Liver (tissue), 9 donors: ENCODE measurements around the gene TMEM47. TPM values are rescaled to one million over a fixed set of nuclear protein-coding genes. Genes with fewer than 3 reads are reported as not detected.
A peak's percentile ranks its signal among the peaks of the same experiment; 100 is the strongest.

Source experiments
- DNase-seq: peaks from one replicate; pipeline ENCODE4 v3.0.0-alpha.2; 2017; ENCODE audit warnings: low spot score
- H3K27ac ChIP-seq, 2 donors: one replicate each; pipeline ENCODE4 v1.7.0; 2013; ENCODE audit warnings: inconsistent platforms in 2 of 2, low read length in 2 of 2, control low read depth in 1 of 2, low read depth in 1 of 2, mild to moderate bottlenecking in 1 of 2
- H3K27me3 ChIP-seq, 4 donors: one replicate each; pipeline versions ENCODE4 v1.6.1 to v1.7.0; 2013; ENCODE audit warnings: low read length in 3 of 4, inconsistent platforms in 1 of 4, mild to moderate bottlenecking in 1 of 4, moderate library complexity in 1 of 4; ENCODE audit not compliant: control insufficient read depth in 4 of 4, insufficient read depth in 4 of 4
- H3K36me3 ChIP-seq, 4 donors: one replicate each; pipeline versions ENCODE4 v1.6.1 to v1.7.0; 2013; ENCODE audit warnings: low read length in 3 of 4, mild to moderate bottlenecking in 3 of 4, low read depth in 1 of 4, moderate library complexity in 1 of 4; ENCODE audit not compliant: control insufficient read depth in 4 of 4, insufficient read depth in 3 of 4
- H3K4me1 ChIP-seq, 4 donors: one replicate each; pipeline versions ENCODE4 v1.6.1 to v1.7.0; 2013; ENCODE audit warnings: low read length in 3 of 4, mild to moderate bottlenecking in 3 of 4, moderate library complexity in 1 of 4; ENCODE audit not compliant: control insufficient read depth in 4 of 4, insufficient read depth in 4 of 4
- H3K4me3 ChIP-seq, 3 donors: one replicate each; pipeline versions ENCODE4 v1.6.1 to v1.7.0; 2013; ENCODE audit warnings: low read length in 3 of 3, control low read depth in 1 of 3, low read depth in 1 of 3, mild to moderate bottlenecking in 1 of 3
- H3K9ac ChIP-seq, 2 donors: one replicate each; pipeline ENCODE4 v1.7.0; 2013; ENCODE audit warnings: low read length in 2 of 2, mild to moderate bottlenecking in 2 of 2, moderate library complexity in 2 of 2, control low read depth in 1 of 2, low read depth in 1 of 2
- H3K9me3 ChIP-seq, 4 donors: one replicate each; pipeline versions ENCODE4 v1.6.1 to v1.7.0; 2013; ENCODE audit warnings: low read length in 3 of 4; ENCODE audit not compliant: control insufficient read depth in 4 of 4
- EGR1 ChIP-seq, 2 donors: IDR thresholded peaks; 2 replicates each; pipeline ENCODE4 v1.6.1; 2016 to 2018; ENCODE audit warnings: antibody characterized with exemption in 2 of 2, low read depth in 2 of 2
- FOXA2 ChIP-seq: IDR thresholded peaks from 2 replicates; pipeline ENCODE4 v1.6.1; 2016; ENCODE audit warnings: antibody characterized with exemption
- GABPA ChIP-seq, 2 donors: IDR thresholded peaks in 1 of 2; conservative IDR thresholded peaks in 1 of 2; 2 replicates each; pipeline ENCODE4 v1.6.1; 2016; ENCODE audit warnings: antibody characterized with exemption in 2 of 2, mild to moderate bottlenecking in 1 of 2, moderate library complexity in 1 of 2
- HNF4A ChIP-seq, 2 donors: conservative IDR thresholded peaks; 2 replicates each; pipeline ENCODE4 v1.6.1; 2016; ENCODE audit warnings: antibody characterized with exemption in 2 of 2, mild to moderate bottlenecking in 2 of 2
- JUND ChIP-seq, 2 donors: IDR thresholded peaks; 2 replicates each; pipeline ENCODE4 v1.6.1; 2016; ENCODE audit warnings: antibody characterized with exemption in 2 of 2
- YY1 ChIP-seq: IDR thresholded peaks from 2 replicates; pipeline ENCODE4 v1.6.1; 2016; ENCODE audit warnings: antibody characterized with exemption, mild to moderate bottlenecking
- WGBS: extraction: QIAGEN DNeasy Blood & Tissue Kit; methylation state at CpG from one replicate; pipeline ENCODE4 v1.1.7; 2013; 5-methylcytosine and 5-hydroxymethylcytosine counted together
- polyA plus RNA-seq, 2 donors: library from polyadenylated mRNA; stranded (reverse) in 1 of 2; unstranded in 1 of 2; fragments of 200-250 nt in 1 of 2; fragments of >200 nt in 1 of 2; fragmentation: Nextera tagmentation in 1 of 2; extraction: Ambion mirVana in 1 of 2; gene quantifications; one replicate each; pipeline versions ENCODE4 v1.2.1 to v1.2.3, GENCODE V29; 2013 to 2015
- total RNA-seq, 2 donors: library from RNA; depleted of rRNA; stranded (reverse); fragments of >200 nt; gene quantifications; one replicate each; pipeline ENCODE4 v1.2.3, GENCODE V29; 2014
- TF ChIP-seq, protein P1 (sequence below): IDR thresholded peaks from 2 replicates; pipeline ENCODE4 v1.6.1; 2016; ENCODE audit warnings: antibody characterized with exemption
- TF ChIP-seq, protein P2 (sequence below): fragments of 150-350 bp; IDR thresholded peaks from 2 replicates; pipeline ENCODE4 v1.5.1; 2017; ENCODE audit warnings: improper control_type of control experiment, low read depth, low read length; ENCODE audit not compliant: missing input control
- TF ChIP-seq, protein P3 (sequence below): IDR thresholded peaks from 2 replicates; pipeline ENCODE4 v1.6.1; 2016; ENCODE audit warnings: antibody characterized with exemption
- TF ChIP-seq, protein P4 (sequence below): IDR thresholded peaks from 2 replicates; pipeline ENCODE4 v1.6.1; 2016; ENCODE audit warnings: antibody characterized with exemption, mild to moderate bottlenecking
- donor health status: healthy.
- donor health status: healthy.
- donor health status: healthy.
- donor health status: healthy.
- donor health status: healthy.

Gene TMEM47
- total and polyA plus RNA-seq, 4 donors: 7.1 to 13.4 (median 9.5) TPM

DNA sequence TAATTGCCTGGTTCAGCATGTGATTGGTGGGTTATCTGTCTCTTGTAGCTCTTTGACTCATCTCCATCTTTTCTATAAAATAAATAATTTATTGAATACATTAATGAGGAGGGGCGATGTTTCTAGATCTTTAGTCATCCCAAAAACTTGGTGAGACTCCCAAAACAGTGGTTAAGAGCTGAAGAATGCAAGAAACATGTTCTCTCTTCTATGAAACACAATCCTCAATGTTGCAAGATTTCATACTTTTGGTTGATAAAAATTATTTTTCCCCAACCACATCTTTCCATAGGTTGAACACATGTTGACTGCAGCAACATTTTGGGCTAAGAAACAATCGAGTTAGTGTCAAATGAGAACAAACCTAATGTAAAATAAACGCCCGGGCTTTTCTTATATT, 1.2 kb upstream of the TMEM47 start:
- peaks cover 0 to 5% (median 0%) of the 10 kb centered on the region in 4 donors for H3K4me1 ChIP-seq
- H3K4me3 ChIP-seq: no peak overlapping the region
- 93% methylated on average over 4 of the region's 4 CpGs for WGBS
- H3K27ac ChIP-seq: no peak overlapping the region
- no peaks in the 10 kb centered on the region for H3K27me3 ChIP-seq
- TF ChIP-seq GABPA (IDR thresholded peaks at IDR 0.05 in 1 of 2, conservative IDR thresholded peaks at IDR 0.05 in 1 of 2): no peak
- no peak for TF ChIP-seq JUND (IDR thresholded peaks at IDR 0.05)
- TF ChIP-seq, protein P1, sequence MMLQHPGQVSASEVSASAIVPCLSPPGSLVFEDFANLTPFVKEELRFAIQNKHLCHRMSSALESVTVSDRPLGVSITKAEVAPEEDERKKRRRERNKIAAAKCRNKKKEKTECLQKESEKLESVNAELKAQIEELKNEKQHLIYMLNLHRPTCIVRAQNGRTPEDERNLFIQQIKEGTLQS: no peak
- no peak for TF ChIP-seq HNF4A (conservative IDR thresholded peaks at IDR 0.05)
- TF ChIP-seq, protein P2, sequence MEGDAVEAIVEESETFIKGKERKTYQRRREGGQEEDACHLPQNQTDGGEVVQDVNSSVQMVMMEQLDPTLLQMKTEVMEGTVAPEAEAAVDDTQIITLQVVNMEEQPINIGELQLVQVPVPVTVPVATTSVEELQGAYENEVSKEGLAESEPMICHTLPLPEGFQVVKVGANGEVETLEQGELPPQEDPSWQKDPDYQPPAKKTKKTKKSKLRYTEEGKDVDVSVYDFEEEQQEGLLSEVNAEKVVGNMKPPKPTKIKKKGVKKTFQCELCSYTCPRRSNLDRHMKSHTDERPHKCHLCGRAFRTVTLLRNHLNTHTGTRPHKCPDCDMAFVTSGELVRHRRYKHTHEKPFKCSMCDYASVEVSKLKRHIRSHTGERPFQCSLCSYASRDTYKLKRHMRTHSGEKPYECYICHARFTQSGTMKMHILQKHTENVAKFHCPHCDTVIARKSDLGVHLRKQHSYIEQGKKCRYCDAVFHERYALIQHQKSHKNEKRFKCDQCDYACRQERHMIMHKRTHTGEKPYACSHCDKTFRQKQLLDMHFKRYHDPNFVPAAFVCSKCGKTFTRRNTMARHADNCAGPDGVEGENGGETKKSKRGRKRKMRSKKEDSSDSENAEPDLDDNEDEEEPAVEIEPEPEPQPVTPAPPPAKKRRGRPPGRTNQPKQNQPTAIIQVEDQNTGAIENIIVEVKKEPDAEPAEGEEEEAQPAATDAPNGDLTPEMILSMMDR: no peak
- TF ChIP-seq, protein P3, sequence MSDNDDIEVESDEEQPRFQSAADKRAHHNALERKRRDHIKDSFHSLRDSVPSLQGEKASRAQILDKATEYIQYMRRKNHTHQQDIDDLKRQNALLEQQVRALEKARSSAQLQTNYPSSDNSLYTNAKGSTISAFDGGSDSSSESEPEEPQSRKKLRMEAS: no peak
- no peak for TF ChIP-seq YY1
- TF ChIP-seq, protein P4, sequence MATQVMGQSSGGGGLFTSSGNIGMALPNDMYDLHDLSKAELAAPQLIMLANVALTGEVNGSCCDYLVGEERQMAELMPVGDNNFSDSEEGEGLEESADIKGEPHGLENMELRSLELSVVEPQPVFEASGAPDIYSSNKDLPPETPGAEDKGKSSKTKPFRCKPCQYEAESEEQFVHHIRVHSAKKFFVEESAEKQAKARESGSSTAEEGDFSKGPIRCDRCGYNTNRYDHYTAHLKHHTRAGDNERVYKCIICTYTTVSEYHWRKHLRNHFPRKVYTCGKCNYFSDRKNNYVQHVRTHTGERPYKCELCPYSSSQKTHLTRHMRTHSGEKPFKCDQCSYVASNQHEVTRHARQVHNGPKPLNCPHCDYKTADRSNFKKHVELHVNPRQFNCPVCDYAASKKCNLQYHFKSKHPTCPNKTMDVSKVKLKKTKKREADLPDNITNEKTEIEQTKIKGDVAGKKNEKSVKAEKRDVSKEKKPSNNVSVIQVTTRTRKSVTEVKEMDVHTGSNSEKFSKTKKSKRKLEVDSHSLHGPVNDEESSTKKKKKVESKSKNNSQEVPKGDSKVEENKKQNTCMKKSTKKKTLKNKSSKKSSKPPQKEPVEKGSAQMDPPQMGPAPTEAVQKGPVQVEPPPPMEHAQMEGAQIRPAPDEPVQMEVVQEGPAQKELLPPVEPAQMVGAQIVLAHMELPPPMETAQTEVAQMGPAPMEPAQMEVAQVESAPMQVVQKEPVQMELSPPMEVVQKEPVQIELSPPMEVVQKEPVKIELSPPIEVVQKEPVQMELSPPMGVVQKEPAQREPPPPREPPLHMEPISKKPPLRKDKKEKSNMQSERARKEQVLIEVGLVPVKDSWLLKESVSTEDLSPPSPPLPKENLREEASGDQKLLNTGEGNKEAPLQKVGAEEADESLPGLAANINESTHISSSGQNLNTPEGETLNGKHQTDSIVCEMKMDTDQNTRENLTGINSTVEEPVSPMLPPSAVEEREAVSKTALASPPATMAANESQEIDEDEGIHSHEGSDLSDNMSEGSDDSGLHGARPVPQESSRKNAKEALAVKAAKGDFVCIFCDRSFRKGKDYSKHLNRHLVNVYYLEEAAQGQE: no peak
- no peak for TF ChIP-seq EGR1 (IDR thresholded peaks at IDR 0.05; ENCODE audit: low read depth in 2 of 2)
- TF ChIP-seq FOXA2: no peak
- no peaks in the 10 kb centered on the region for H3K9me3 ChIP-seq
- no peak for DNase-seq
- H3K9ac ChIP-seq: no peak overlapping the region
- H3K36me3 ChIP-seq: no peaks in the 10 kb centered on the region

DNA sequence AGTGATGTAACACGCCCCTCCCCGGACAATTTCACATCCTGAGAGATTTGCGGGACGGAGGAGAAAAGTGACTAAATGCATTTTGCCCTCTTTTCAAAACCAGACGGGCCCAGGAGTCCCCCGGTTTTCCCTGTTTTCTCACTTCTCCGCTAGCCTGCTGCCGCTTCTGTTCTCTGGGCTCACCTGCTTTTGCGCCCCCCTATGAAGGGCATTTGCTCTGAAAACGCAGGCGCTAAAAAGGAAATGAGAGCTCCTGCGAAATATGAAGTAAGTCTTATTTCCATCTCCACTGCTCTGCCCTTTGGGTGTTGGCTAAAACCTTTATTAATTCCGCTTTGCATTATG, 613 bp upstream of the TMEM47 start:
- TF ChIP-seq, protein P3: no peak
- Histone ChIP-seq H3K4me3 (peak overlapping the region; percentile 11 to 72 (median 60)), H3K9ac (peak overlapping the region in 1 of 2 donors; percentile 13), H3K9me3 (no peaks in the 10 kb centered on the region), H3K27me3 (no peaks in the 10 kb centered on the region), H3K27ac (no peak overlapping the region), H3K4me1 (peaks cover 0 to 5% (median 0%) of the 10 kb centered on the region in 4 donors), H3K36me3 (no peaks in the 10 kb centered on the region)
- WGBS: 9% methylated on average over 13 of the region's 13 CpGs
- DNase-seq: no peak

DNA sequence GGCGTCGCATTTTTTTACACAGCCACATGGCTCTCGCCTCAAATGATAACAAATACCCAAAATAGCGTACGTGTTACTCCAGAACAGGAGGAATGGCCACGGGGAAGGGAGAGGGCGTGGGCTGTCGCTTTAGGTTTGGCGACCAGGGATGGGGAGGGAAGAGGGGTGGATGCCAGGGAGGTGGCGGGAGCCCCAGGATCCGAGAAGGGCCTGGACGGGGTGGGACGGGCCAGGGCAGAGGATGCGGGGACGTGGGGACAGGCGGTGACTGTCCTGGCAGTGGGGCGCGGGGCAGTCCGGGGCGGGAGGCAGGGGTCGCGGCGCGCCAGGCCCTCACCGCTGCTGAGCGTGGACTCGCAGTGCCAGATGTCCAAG, 631 bp downstream of the TMEM47 start:
- Histone ChIP-seq H3K36me3 (no peaks in the 10 kb centered on the region), H3K9me3 (no peaks in the 10 kb centered on the region), H3K27me3 (no peaks in the 10 kb centered on the region), H3K27ac (peak overlapping the region; percentile 47 to 69), H3K4me3 (peak overlapping the region; percentile 29 to 76 (median 72)), H3K9ac (peak overlapping the region in 1 of 2 donors; percentile 12), H3K4me1 (peaks cover 0 to 5% (median 0%) of the 10 kb centered on the region in 4 donors)
- WGBS: 4% methylated on average over 27 of the region's 27 CpGs
- no peak for DNase-seq
- no peak for TF ChIP-seq JUND (IDR thresholded peaks at IDR 0.05)
- TF ChIP-seq GABPA (IDR thresholded peaks at IDR 0.05 in 1 of 2, conservative IDR thresholded peaks at IDR 0.05 in 1 of 2): no peak
